HG02610 (cell line): ENCODE results near the gene PTER.

Source experiments
- ATAC-seq: cut with Tn5 transposase; IDR thresholded peaks from one replicate; pipeline ENCODE4 v1.9.1; 2021; ENCODE audit warnings: mild to moderate bottlenecking, moderate library complexity; ENCODE audit not compliant: unreplicated experiment

The PTER gene

GRCh38 chr10:16529853-16530252 is 93.0 kb downstream of the PTER start:
- ATAC-seq, result no peak

DNA sequence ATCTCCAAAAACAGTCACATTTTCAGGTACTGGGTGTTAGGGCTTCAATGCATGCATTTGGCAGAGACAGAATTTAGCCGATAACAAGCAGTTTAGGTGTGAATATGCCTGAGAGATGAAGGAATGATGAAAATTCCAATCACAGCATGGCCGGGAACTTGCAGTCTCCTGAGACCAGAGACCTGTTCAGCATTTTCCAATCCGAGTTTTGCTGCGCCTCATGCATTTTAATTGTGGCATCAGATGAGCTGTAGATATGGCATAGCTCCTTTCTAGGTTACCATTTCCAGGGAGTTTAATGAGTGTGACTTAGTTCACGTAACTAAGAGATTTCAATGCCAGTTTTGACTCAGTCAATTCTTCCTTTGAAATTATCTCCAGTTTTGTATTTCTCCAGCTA is 99.3 kb downstream of the PTER start:
- no peak for ATAC-seq

- ATAC-seq, result no peak
These were observed 107.3 kb downstream of the PTER start for GRCh38 chr10:16544099-16544498.

DNA sequence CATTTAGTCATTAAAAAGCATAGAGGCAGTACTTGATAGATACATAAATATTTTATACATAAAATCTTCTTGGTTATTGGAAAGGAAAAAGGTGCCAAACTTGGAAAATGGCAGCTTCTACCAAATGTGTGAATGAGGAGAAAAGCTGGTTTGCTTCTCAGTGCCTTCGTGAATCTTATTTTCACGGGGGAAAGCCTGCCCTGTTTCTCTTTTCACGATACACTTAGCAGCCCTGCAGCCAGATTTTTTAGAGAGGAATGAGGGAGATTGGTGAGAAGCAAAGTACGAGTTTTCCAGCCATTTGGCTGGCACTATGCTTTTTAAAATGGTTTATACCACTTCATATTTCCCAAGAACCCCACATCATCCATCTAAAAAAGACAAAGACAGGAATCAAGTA is 107.8 kb downstream of the PTER start:
- no peak for ATAC-seq

DNA sequence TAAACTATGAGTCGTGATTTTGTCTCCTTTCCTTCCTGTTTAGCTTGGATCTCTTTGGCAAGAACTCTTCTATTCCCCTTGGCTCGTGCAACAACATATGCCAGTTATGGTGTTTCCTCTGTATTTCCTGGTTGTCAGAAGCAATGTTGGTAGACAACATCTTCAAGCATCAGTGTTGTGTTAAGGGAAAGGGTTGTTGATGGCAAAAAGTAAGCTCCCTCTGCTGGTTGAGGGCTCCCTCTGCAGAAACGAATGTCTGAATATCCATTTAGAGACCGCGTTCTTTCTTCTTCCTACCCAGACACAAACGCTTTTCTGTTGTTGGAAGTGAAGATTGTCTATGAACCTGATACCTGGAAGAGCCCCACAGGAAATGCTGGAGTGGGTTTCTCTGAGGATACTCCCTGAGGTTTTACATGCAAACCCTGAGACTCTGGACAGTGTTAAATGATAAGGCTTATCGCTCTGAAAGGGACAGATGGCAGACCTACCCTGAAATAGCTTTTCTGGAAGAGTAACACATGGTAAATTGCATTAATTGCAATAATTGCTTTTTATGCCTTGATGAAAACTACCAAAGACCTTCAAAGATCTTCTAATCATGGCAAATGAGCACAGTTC is 108.4 kb downstream of the PTER start:
- ATAC-seq, result peak; percentile 55

GRCh38 chr10:16547973-16548372 is 111.2 kb downstream of the PTER start:
- ATAC-seq, result no peak

DNA sequence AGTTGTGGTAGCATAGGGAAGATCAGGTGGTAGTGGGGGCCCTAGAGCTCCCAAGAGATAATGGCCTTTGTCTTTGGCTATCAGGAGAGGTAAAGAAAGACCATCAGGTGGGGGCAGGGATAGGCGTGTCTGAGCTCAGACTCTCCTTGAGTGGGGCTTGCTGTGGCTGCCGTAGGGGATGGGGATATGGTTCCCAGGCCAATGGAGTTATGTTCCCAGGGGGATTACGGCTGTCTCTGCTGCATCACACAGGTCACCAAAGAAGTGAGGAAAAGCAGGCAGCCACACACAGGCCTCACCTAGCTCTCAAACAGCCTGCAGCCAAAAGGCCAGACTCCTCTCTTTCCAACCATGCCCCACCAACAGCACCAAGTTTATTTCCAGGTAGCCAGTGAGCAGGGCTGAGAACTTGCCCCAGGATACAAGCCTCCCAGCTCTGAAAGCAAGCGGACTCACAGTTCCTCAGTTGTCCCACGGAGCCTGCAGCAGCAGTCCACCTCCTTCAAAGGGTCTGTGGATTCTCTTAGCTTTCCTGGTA is 122.5 kb downstream of the PTER start:
- ATAC-seq, result no peak

DNA sequence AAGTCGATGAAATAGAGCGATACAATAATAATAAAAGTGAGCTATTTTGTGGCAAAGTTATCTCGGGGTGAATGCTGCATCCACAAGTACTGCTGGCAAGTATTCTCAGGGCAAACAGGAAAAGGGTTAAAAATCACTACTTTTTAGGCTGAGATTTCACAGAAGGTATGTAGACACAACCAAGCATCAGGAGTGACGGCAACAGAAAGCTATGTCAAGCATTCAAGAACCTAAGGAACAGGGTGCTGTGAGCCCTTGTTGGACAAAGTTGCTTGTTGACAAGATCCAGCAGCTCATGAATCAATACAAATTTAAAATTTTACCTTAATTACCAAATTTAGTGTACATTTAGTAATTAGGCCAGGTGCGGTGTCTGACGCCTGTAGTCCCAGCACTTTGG is 126.1 kb downstream of the PTER start:
- ATAC-seq, result no peak
